Measurements from ENCODE around the gene TBC1D4.

TBC1D4 gene

DNA sequence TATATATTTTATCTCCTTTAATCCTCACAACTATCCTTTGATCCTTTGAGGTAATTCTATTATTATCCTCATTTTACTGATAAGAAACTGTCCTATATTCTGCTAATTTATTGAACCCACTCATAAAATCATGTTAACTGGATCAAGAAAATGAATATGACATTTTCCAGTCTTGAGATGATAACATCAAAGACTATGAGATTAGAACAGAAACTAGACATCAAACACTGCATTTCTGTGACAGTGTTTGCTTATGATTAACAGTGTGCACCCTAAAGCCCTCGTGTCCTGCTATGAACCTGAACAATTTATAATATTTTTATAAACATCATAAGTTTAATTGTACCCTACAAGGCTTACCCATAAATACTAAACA, 96.3 kb downstream of the TBC1D4 start:
- no peaks in the 10 kb centered on the region for H3K27me3 ChIP-seq (ENCODE audit: insufficient read depth, low read length, poor library complexity, severe bottlenecking)
- H4K20me1 ChIP-seq (ENCODE audit: insufficient read depth, low read length, poor library complexity, severe bottlenecking) = no peaks in the 10 kb centered on the region
- peaks cover 7% of the 10 kb centered on the region for H3K4me1 ChIP-seq (ENCODE audit: insufficient read depth, low read length, poor library complexity, severe bottlenecking)
- H3K79me2 ChIP-seq (ENCODE audit: insufficient read depth, low read length) = no peaks in the 10 kb centered on the region
- H3K9me2 ChIP-seq (replicated peaks; ENCODE audit: low read depth, low read length) = no peaks in the 10 kb centered on the region
- no peak overlapping the region for H3K4me2 ChIP-seq (ENCODE audit: low read depth, low read length, poor library complexity, severe bottlenecking)
- TF ChIP-seq CTCF (conservative IDR thresholded peaks at IDR 0.05; ENCODE audit: low read length) (no peak), EZH2phosphoT487 (IDR thresholded peaks at IDR 0.05; ENCODE audit: borderline replicate concordance) (no peak)
- H3K9ac ChIP-seq (ENCODE audit: low read depth, low read length, poor library complexity, severe bottlenecking) = no peak overlapping the region
- no peak overlapping the region for H3K4me3 ChIP-seq (ENCODE audit: low read length, poor library complexity, severe bottlenecking)
- H2AFZ ChIP-seq (ENCODE audit: low read length) = no peak overlapping the region
- peaks cover 3% of the 10 kb centered on the region; the same call in 1 of the 2 replicates for H3F3A ChIP-seq (ENCODE audit: low read depth)
- no peaks in the 10 kb centered on the region for H3K9me3 ChIP-seq (ENCODE audit: insufficient read depth, low read depth, low read length)
- H3K36me3 ChIP-seq (ENCODE audit: insufficient read depth, low read length) = no peaks in the 10 kb centered on the region

GRCh38 chr13:75384879-75385707, 96.9 kb downstream of the TBC1D4 start:
- H3K4me1 ChIP-seq (ENCODE audit: insufficient read depth, low read length, poor library complexity, severe bottlenecking) = peaks cover 7% of the 10 kb centered on the region
- no peaks in the 10 kb centered on the region for H3K27me3 ChIP-seq (ENCODE audit: insufficient read depth, low read length, poor library complexity, severe bottlenecking)
- no peaks in the 10 kb centered on the region for H3K9me2 ChIP-seq (replicated peaks; ENCODE audit: low read depth, low read length)
- no peak overlapping the region for H3K4me3 ChIP-seq (ENCODE audit: low read length, poor library complexity, severe bottlenecking)
- H3K4me2 ChIP-seq (ENCODE audit: low read depth, low read length, poor library complexity, severe bottlenecking) = peak overlapping the region; percentile 18
- H3F3A ChIP-seq (ENCODE audit: low read depth) = peaks cover 3% of the 10 kb centered on the region; the same call in 1 of the 2 replicates
- H3K36me3 ChIP-seq (ENCODE audit: insufficient read depth, low read length) = no peaks in the 10 kb centered on the region
- no peaks in the 10 kb centered on the region for H3K9me3 ChIP-seq (ENCODE audit: insufficient read depth, low read depth, low read length)
- no peak overlapping the region for H3K9ac ChIP-seq (ENCODE audit: low read depth, low read length, poor library complexity, severe bottlenecking)
- no peak for TF ChIP-seq EZH2phosphoT487 (IDR thresholded peaks at IDR 0.05; ENCODE audit: borderline replicate concordance)
- TF ChIP-seq CTCF (conservative IDR thresholded peaks at IDR 0.05; ENCODE audit: low read length) = no peak
- H4K20me1 ChIP-seq (ENCODE audit: insufficient read depth, low read length, poor library complexity, severe bottlenecking) = no peaks in the 10 kb centered on the region
- H2AFZ ChIP-seq (ENCODE audit: low read length) = peak overlapping the region; percentile 58; the same call in 1 of the 2 replicates
- no peaks in the 10 kb centered on the region for H3K79me2 ChIP-seq (ENCODE audit: insufficient read depth, low read length)

DNA sequence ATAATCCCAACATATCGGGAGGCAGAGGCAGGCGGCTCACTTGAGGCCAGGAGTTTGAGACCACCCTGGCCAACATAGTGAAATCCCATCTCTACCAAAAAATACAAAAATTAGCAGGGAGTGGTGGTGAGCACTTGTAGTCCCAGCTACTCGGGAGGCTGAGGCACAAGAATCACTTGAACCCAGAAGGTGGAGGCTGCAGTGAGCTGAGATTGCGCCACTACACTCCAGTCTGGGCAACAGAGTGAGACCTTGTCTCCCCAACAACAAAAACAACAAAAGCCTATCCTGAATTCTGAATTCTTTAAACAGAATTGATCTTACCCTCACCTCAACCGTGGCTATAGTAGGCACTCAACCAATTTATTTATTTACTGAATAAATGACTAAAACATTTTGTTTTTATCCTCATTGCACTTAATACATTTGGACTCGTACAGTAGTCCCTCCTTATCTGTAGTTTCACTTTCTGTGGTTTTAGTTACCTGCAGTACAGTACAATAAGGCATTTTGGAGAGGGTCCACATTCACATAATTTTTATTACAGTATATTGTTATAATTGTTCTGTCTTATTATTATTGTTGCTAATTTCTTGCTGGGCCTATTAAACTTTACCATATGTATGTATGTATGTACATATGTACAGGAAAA, 98.8 kb downstream of the TBC1D4 start:
- Histone ChIP-seq H3K9ac (ENCODE audit: low read depth, low read length, poor library complexity, severe bottlenecking) (no peak overlapping the region), H3K9me3 (ENCODE audit: insufficient read depth, low read depth, low read length) (no peaks in the 10 kb centered on the region), H3K27me3 (ENCODE audit: insufficient read depth, low read length, poor library complexity, severe bottlenecking) (no peaks in the 10 kb centered on the region), H4K20me1 (ENCODE audit: insufficient read depth, low read length, poor library complexity, severe bottlenecking) (no peaks in the 10 kb centered on the region), H3K4me2 (ENCODE audit: low read depth, low read length, poor library complexity, severe bottlenecking) (no peak overlapping the region), H3K9me2 (replicated peaks; ENCODE audit: low read depth, low read length) (no peaks in the 10 kb centered on the region), H3K36me3 (ENCODE audit: insufficient read depth, low read length) (no peaks in the 10 kb centered on the region), H3F3A (ENCODE audit: low read depth) (peaks cover 3% of the 10 kb centered on the region; the same call in 1 of the 2 replicates), H2AFZ (ENCODE audit: low read length) (no peak overlapping the region), H3K4me3 (ENCODE audit: low read length, poor library complexity, severe bottlenecking) (no peak overlapping the region), H3K79me2 (ENCODE audit: insufficient read depth, low read length) (no peaks in the 10 kb centered on the region), H3K4me1 (ENCODE audit: insufficient read depth, low read length, poor library complexity, severe bottlenecking) (peaks cover 7% of the 10 kb centered on the region)
- no peak for TF ChIP-seq EZH2phosphoT487 (IDR thresholded peaks at IDR 0.05; ENCODE audit: borderline replicate concordance)
- no peak for TF ChIP-seq CTCF (conservative IDR thresholded peaks at IDR 0.05; ENCODE audit: low read length)
